B cell (primary cell): ENCODE data around the gene INF2. TPM values are rescaled to one million over a fixed set of nuclear protein-coding genes. Genes with fewer than 3 reads are reported as not detected.
A peak's percentile ranks its signal among the peaks of the same experiment; 100 is the strongest.

ENCODE experiments used
- ATAC-seq: fragments of 200-7000 bp; cut with Tn5 transposase; one replicate; pipeline ENCODE4 v1.10.0; 2021; ENCODE audit warnings: low read depth, mild to moderate bottlenecking, moderate number of reproducible peaks, moderate library complexity
- CTCF ChIA-PET: fragments of 350-600 bp; sonication (Branson Sonifier 250); formaldehyde crosslinking; loops from one replicate; lab custom pipeline; 2021; ENCODE audit warnings: antibody characterized with exemption, inconsistent platforms; lab: Charles Lee
- POLR2A ChIA-PET: fragments of 350-600 bp; sonication (Branson Sonifier 250); formaldehyde crosslinking; loops from one replicate; lab custom pipeline; 2021; ENCODE audit warnings: antibody characterized with exemption; lab: Charles Lee
- DNase-seq: peaks from one replicate; pipeline ENCODE4 v3.0.0; 2013
- H2AFZ ChIP-seq: 2 replicates; pipeline ENCODE4 v1.6.1; 2012; ENCODE audit warnings: mild to moderate bottlenecking, low read depth, low read length; ENCODE audit not compliant: insufficient read depth, poor library complexity, severe bottlenecking
- H3K27ac ChIP-seq, 2 donors: 1 replicate in 1 of 2; 2 replicates in 1 of 2; pipeline ENCODE4 v1.5.1; 2012 to 2013; ENCODE audit warnings: low read length in 2 of 2, mild to moderate bottlenecking in 2 of 2, moderate library complexity in 1 of 2
- H3K27me3 ChIP-seq, 4 experiments: fragments of 200-600 bp in 1 of 4; sonication (generic) in 1 of 4; replicated peaks in 1 of 4; 1 replicate in 2 of 4; 2 replicates in 2 of 4; pipeline versions ENCODE4 v1.6.1 to v1.7.0; 2013 to 2016; ENCODE audit warnings: low read length in 3 of 4, mild to moderate bottlenecking in 2 of 4, mixed read lengths in 1 of 4, moderate library complexity in 1 of 4; ENCODE audit not compliant: insufficient read depth in 4 of 4, control insufficient read depth in 3 of 4; ENCODE audit errors: control extremely low read depth in 1 of 4
- H3K36me3 ChIP-seq, 2 experiments: replicated peaks in 1 of 2; 1 replicate in 1 of 2; 2 replicates in 1 of 2; pipeline versions ENCODE4 v1.6.1 to v1.7.1; 2013; ENCODE audit warnings: low read length in 1 of 2; ENCODE audit not compliant: insufficient read depth in 2 of 2, control insufficient read depth in 1 of 2; ENCODE audit errors: control extremely low read depth in 1 of 2, extremely low read depth in 1 of 2
- H3K4me1 ChIP-seq, 2 donors: fragments of 200-600 bp in 1 of 2; sonication (generic) in 1 of 2; 1 replicate in 1 of 2; 2 replicates in 1 of 2; pipeline versions ENCODE4 v1.5.1 to v1.6.1; 2013 to 2017; ENCODE audit warnings: low read length in 2 of 2; ENCODE audit not compliant: control insufficient read depth in 2 of 2, insufficient read depth in 2 of 2
- H3K4me2 ChIP-seq: replicated peaks from 2 replicates; pipeline ENCODE3; 2012; ENCODE audit warnings: mild to moderate bottlenecking, low read depth, low read length; ENCODE audit not compliant: poor library complexity, severe bottlenecking
- H3K4me3 ChIP-seq, 5 experiments: fragments of 200-600 bp in 1 of 5; sonication (generic) in 1 of 5; 1 replicate in 3 of 5; 2 replicates in 2 of 5; pipeline versions ENCODE4 v1.5.1 to v1.7.0; 2011 to 2016; ENCODE audit warnings: low read length in 4 of 5, mild to moderate bottlenecking in 4 of 5, low read depth in 2 of 5, control low read depth in 1 of 5, moderate library complexity in 1 of 5; ENCODE audit not compliant: insufficient read depth in 1 of 5; ENCODE audit errors: control extremely low read depth in 1 of 5, extremely low read depth in 1 of 5
- H3K79me2 ChIP-seq: fragments of 200-600 bp; sonication (generic); one replicate; pipeline ENCODE4 v1.6.0; 2016; ENCODE audit warnings: low read length; ENCODE audit not compliant: control insufficient read depth, insufficient read depth
- H3K9ac ChIP-seq: fragments of 200-600 bp; sonication (generic); 2 replicates; pipeline ENCODE4 v1.6.1; 2017; ENCODE audit warnings: mild to moderate bottlenecking, low read length, moderate library complexity
- H3K9me3 ChIP-seq, 3 donors: one replicate each; pipeline versions ENCODE4 v1.6.1 to v1.7.1; 2013; ENCODE audit warnings: low read length in 2 of 3; ENCODE audit not compliant: control insufficient read depth in 2 of 3, insufficient read depth in 1 of 3; ENCODE audit errors: control extremely low read depth in 1 of 3
- H4K20me1 ChIP-seq: 2 replicates; pipeline ENCODE4 v1.6.0; 2012; ENCODE audit warnings: mild to moderate bottlenecking, low read length; ENCODE audit not compliant: insufficient read depth, control insufficient read depth, poor library complexity, severe bottlenecking
- H3K27ac Mint-ChIP-seq: one replicate; pipeline ENCODE4 v1.8.0; 2021; ENCODE audit warnings: mixed read lengths
- H3K27me3 Mint-ChIP-seq: one replicate; pipeline ENCODE4 v1.8.0; 2021; ENCODE audit warnings: mixed read lengths
- H3K4me1 Mint-ChIP-seq: one replicate; pipeline ENCODE4 v1.8.0; 2021; ENCODE audit warnings: mixed read lengths
- H3K4me3 Mint-ChIP-seq: one replicate; pipeline ENCODE4 v1.8.0; 2021; ENCODE audit warnings: mixed read lengths
- H3K9me3 Mint-ChIP-seq: one replicate; pipeline ENCODE4 v1.8.0; 2022; ENCODE audit warnings: mixed read lengths; ENCODE audit not compliant: insufficient read depth
- CTCF ChIP-seq: fragments of 200-600 bp; IDR thresholded peaks from one replicate; pipeline ENCODE4 v1.8.0; 2022; ENCODE audit warnings: antibody characterized with exemption, mild to moderate bottlenecking
- EZH2 ChIP-seq: IDR thresholded peaks from 2 replicates; pipeline ENCODE4 v1.6.1; 2012; ENCODE audit warnings: borderline replicate concordance, low read depth, mild to moderate bottlenecking, moderate library complexity, low read length; ENCODE audit not compliant: insufficient read depth, poor library complexity, severe bottlenecking
- WGBS: methylation state at CpG from one replicate; pipeline ENCODE4 v1.1.5; 2013; ENCODE audit warnings: missing lambda C conversion rate; ENCODE audit not compliant: insufficient coverage; 5-methylcytosine and 5-hydroxymethylcytosine counted together
- intact Hi-C: fragments of 100-400 bp; cut with micrococcal nuclease; formaldehyde crosslinking; loops from one replicate; pipeline ENCODE4 v1.10.0; 2022
- polyA plus RNA-seq: library from polyadenylated mRNA; depleted of rRNA; stranded (reverse); fragments of >200 nt; gene quantifications from 2 replicates; pipeline ENCODE4 v1.2.3, GENCODE V29; 2012
- total RNA-seq, 2 donors: library from RNA; stranded (reverse); fragments of 120-200 nt in 1 of 2; gene quantifications; 1 replicate in 1 of 2; 2 replicates in 1 of 2; pipeline versions ENCODE4 v1.2.3 to v1.2.4, GENCODE V29; 2013 to 2022

Gene INF2
- total and polyA plus RNA-seq, 2 donors (not counting 1 experiment from before 2014, with no cell fraction given), result 90.2 to 100 TPM

- H3K4me2 ChIP-seq, result no peak overlapping the region
- no peaks in the 10 kb centered on the region for H3K9me3 Mint-ChIP-seq
- DNase-seq (no peak), ATAC-seq (no peak)
- CTCF ChIA-PET, result no interaction called here
- peaks cover 78% of the 10 kb centered on the region for H4K20me1 ChIP-seq
- H3K4me3 Mint-ChIP-seq, result peak overlapping the region; percentile 7
- no peak overlapping the region for H3K4me3 ChIP-seq
- intact Hi-C loops, result no loop called here
- no peak for TF ChIP-seq CTCF
- WGBS, result 95% methylated on average over 4 of the region's 5 CpGs
- no peak overlapping the region for H3K9ac ChIP-seq
- H3K27ac ChIP-seq, result no peak overlapping the region
- H3K27me3 Mint-ChIP-seq, result no peaks in the 10 kb centered on the region
- peak overlapping the region; percentile 82 for H3K27ac Mint-ChIP-seq
- POLR2A ChIA-PET, result no interaction called here
- H3K4me1 ChIP-seq, result peaks cover 32 to 75% of the 10 kb centered on the region in 2 donors
- peaks cover 77% of the 10 kb centered on the region for H3K79me2 ChIP-seq
- H3K36me3 ChIP-seq, result peaks cover 0 to 14% of the 10 kb centered on the region in 2 experiments
- peaks cover 50% of the 10 kb centered on the region for H3K4me1 Mint-ChIP-seq
- H3K27me3 ChIP-seq, result no peaks in the 10 kb centered on the region
- no peaks in the 10 kb centered on the region for H3K9me3 ChIP-seq
- no peak overlapping the region for H2AFZ ChIP-seq
These were observed 3.5 kb downstream of the INF2 start for GRCh38 chr14:104692939-104693315.

GRCh38 chr14:104693482-104694431, 4.3 kb downstream of the INF2 start:
- WGBS, result 93% methylated on average over 25 of the region's 26 CpGs
- no peaks in the 10 kb centered on the region for H3K9me3 Mint-ChIP-seq
- Histone ChIP-seq H3K27ac (no peak overlapping the region), H3K9me3 (no peaks in the 10 kb centered on the region), H3K27me3 (no peaks in the 10 kb centered on the region), H2AFZ (no peak overlapping the region), H3K9ac (no peak overlapping the region), H4K20me1 (peaks cover 87% of the 10 kb centered on the region), H3K79me2 (peaks cover 85% of the 10 kb centered on the region), H3K4me2 (peak overlapping the region; percentile 69), H3K4me1 (peaks cover 30 to 66% of the 10 kb centered on the region in 2 donors), H3K36me3 (peaks cover 0 to 14% of the 10 kb centered on the region in 2 experiments), H3K4me3 (no peak overlapping the region)
- H3K4me3 Mint-ChIP-seq, result peak overlapping the region; percentile 7
- POLR2A ChIA-PET, result no interaction called here
- no peak for TF ChIP-seq CTCF
- TF ChIP-seq EZH2, result no peak
- CTCF ChIA-PET, result interaction anchor here (2.5 kb wide), 1 partner anchor 10 kb away, joined by 5 read pairs; no protein-coding TSS in a partner anchor
- DNase-seq (no peak), ATAC-seq (no peak)
- no peaks in the 10 kb centered on the region for H3K27me3 Mint-ChIP-seq
- peak overlapping the region; percentile 82 for H3K27ac Mint-ChIP-seq
- intact Hi-C loops, result no loop called here
- H3K4me1 Mint-ChIP-seq, result peaks cover 46% of the 10 kb centered on the region
